T-helper 22 cell (primary cell): Measurements from ENCODE around the gene FAM135A.
"Not testable (repeated sequence)": the region's sequence is repeated elsewhere in the genome, so short reads cannot be mapped to it uniquely, and the experiment has no call there.

Experiments used
- DNase-seq: peaks from one replicate; pipeline ENCODE4 v3.0.0-alpha.2; 2020; ENCODE audit warnings: low read depth

The FAM135A gene

DNA sequence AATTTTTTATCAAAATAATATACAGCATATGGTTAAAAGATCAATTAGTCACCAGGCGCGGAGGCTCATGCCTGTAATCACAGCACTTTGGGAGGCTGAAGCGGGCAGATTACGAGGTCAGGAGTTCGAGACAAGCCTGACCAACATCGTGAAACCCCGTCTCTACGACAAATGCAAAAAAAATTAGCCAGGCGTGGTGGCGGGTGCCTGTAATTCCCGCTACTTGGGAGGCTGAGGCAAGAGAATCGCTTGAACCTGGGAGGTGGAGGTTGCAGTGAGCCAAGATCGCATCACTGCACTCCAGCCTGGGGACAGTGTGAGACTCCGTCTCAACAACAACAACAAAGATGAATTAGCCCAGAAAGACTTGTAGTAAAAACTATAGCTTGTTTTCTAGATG lies 46.4 kb downstream of the FAM135A start:
- not testable (repeated sequence) for DNase-seq

DNA sequence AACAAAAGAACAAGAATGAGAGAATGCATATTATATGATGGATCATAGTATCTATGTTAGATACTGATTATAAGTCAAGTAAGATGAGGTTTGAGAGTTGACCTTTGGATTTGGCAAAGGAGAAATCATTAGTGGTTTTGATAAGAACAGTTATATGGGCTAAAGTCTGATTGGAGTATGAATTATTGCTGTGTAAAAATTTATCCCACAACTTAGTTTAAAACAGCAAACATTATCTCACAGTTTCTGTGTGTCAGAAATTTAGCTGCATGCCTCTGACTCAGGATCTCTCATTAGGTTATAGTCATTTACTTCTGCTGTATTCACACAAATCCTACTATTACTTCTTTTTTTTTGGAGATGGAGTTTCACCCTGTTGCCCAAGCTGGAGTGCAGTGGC lies 56.7 kb downstream of the FAM135A start:
- DNase-seq = no peak

DNA sequence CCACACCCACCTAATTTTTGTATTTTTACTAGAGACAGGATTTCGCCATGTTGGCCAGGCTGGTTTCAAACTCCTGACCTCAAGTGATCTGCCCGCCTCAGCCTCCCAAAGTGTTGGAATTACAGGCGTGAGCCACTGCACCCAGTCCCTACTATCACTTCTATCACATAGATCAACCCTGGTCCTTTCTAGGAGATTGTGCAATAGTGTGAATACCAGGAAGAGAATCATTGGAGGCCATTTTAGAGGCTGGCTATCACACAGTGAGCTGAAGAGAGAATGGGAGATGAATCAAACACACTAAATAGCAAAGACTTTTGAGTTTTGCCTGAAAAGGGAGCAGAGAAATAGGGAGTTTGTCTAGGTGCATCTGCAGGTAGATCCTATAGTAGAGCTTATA lies 57.2 kb downstream of the FAM135A start:
- not testable (repeated sequence) for DNase-seq

DNA sequence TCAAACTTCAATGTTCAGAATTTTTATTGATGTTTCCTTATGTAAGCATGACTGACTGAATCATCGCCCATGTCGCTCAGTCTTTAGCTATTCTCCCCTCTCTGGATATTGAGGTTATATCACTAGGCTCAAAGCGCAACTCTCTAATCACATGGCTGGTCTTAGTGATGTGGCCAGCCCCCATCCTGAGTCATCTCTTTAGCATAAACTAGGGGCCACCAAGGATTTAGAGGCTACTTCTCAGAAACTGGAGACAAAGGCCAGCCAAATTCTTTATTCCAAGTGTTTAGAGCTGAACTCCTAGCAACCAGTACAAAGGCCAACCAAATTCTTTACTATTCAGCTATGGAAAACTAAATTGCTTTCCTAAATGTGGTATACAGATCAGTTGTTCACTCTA lies 61.4 kb downstream of the FAM135A start:
- DNase-seq = no peak

DNA sequence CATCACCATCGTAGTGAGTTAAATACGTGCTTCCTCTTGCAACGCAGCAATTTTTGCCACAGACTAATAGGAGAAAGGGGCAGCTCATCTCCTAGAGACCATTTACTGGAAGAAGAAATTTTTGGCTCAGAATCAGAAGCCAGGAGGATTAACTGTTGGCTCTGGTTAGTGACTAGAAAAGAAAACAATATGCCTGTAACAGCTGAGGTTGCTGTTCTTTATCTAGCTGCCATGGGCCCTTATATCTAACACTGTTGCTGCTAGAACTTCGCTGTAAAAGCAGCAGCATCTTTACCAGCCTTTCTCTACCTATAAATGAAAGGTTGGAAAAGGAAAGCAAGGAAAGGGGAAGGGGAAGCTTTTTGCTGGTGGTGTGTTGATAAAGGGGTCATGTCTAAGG lies 65.9 kb downstream of the FAM135A start:
- no peak for DNase-seq

DNA sequence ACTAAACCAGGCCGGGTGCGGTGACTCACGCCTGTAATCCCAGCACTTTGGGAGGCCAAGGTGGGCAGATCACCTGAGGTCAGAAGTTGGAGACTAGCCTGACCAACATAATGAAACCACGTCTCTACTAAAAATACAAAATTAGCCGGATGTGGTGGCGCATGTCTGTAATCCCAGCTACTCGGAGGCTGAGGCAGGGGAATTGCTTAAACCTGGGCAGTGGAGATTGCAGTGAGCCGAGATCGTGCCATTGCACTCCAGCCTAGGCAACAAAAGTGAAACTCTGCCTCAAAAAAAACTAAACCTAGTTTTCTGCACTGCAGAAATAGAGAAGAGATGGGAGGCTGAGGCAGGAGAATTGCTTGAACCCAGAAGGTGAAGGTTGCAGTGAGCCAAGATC lies 73.3 kb downstream of the FAM135A start:
- not testable (repeated sequence) for DNase-seq

DNA sequence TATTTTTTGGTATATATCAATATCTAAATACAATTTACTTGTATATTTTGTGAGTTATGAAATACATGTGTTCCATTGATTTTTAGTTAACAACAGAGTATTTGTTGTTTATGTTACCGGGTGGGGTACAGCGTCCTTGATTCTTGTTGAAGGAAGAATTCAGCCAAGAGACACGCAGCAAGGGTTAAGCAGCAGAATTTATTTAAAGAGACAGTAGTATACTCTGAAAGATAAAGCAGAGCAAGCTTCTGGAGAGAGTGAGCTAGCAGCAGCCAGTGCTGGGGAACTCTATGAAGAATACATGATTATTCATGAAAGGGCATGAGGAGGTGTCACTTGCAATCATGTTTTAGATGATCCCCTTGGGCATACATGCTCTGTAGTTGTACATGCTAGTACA lies 76.1 kb downstream of the FAM135A start:
- DNase-seq = no peak

DNA sequence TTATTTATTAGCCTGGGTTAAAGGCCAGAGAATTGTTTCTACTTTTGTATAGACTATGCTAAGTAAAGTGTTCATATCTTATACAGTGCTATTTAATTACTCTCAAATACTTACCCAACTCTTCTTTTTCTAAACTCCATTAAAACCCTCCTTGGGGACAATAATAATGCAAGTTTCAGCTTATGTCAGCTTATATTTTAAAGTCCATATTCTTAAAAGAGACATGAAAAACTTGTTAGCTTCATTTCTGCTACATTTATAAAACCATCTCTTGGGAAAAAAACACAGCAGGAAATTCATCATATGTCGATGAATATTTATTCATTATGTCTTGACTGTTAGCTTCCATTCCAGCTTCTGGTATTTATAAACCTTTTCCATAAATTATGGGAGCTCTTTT lies 81.5 kb downstream of the FAM135A start:
- no peak for DNase-seq

DNA sequence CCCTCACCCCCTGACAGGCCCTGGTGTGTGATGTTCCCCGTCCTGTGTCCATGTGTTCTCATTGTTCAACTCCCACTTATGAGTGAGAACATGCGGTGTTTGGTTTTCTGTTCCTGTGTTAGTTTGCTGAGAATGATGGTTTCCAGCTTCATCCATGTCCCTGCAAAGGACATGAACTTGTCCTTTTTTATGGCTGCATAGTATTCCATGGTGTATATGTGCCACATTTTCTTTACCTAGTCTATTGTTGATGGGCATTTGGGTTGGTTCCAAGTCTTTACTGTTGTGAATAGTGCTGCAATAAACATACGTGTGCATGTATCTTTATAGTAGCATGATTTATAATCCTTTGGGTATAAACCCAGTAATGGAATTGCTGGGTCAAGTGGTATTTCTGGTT lies 82.5 kb downstream of the FAM135A start:
- DNase-seq = not testable (repeated sequence)

DNA sequence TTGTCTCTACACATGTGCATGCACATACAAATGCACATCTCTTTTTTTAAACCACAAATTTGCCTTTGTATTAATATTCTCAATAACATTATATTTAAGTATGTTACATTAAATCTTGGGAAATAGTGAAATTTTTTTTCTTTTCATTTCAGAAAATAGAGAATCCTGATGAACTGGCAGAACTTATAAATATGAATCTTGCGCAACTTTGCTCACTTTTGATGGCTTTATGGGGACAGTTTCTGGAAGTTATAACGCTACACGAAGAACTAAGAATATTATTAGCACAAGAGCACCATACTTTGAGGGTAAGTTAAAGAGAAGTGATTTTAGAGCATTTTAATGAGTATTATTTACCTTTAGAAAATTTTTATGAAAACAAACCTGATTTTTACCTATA lies 89.2 kb downstream of the FAM135A start:
- DNase-seq = no peak

DNA sequence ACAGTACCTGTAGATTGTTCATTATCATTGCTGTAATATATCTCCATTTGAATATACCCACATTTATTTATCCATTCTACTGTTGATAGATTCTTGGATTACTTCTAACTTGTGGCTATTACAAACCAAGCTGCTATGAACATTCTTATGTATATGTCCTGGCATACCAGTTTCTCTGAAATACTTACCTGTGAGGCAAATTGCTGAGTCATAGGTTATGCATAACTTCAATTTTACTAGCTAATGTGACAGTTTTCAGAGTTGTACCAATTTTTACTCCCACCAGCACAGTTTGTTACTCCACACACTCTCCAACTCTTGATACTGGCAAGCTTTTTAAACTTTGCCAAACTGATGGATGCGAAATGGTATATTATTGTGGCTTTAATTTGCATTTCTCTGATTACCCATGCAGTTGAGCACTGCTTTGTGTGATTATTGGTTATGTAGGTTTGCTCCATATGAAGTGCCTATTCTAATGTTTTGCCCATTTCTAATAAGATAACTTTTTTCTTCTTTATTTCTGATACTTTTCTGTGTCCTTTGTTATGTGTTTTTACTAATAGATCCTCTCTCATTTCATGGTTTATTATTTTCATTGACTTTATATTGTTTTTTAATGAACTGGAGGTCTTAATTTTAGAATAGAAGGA lies 90.6 kb downstream of the FAM135A start:
- DNase-seq = no peak

DNA sequence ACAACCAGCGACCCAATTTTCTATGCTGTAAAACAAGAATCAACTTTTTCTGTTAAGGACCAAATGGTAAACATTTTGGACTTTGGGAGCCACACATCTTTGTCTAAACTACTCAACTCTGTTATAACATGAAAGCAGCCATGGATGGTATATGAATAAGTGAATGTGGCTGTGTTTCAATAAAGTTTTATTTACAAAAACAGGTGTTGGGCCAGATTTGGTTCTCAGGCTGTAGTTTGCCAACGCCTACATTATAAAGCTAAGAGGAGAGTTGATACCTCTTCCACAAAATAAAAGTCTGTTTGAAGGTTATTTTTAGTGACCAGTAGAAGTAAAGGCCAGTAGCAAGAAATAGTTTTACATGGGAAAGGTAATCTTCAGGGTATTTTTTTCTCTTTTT lies 93.0 kb downstream of the FAM135A start:
- no peak for DNase-seq

DNA sequence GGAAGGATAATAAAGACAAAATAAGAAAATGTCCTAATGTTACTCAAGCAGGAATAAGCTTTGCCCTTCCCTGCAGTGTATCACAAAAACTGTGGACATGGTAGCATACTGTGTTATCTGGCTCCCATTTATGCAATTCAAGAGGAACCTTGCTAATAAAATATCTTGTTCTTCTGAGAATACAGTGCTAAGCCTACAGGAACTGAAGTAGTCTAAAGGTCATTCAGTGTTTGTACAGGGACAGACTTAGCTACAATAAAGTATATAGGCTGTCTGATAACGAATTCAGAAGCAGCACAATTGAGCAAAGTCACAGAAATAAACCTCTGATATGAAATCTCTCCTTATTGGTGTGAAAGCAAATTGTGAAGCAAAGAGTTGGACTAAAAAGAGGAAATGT lies 93.9 kb downstream of the FAM135A start:
- DNase-seq = no peak

DNA sequence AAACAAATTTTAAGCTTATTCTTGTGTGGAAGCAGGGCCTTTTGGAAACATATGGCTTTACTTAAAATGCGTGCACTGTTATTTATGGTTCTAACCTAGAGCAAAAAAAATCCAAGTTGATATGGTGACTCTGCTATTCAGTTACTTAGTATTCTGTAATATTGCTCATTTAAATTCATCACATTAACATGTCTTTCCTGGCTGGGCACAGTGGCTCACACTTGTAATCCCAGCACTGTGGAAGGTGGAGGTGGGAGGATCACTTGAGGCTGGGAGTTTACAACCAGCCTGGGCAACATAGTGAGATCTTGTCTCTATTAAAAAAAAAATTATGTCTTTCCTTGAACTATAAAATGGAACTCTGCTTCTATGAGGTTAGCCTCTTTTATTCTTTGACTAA lies 95.6 kb downstream of the FAM135A start:
- DNase-seq = no peak

DNA sequence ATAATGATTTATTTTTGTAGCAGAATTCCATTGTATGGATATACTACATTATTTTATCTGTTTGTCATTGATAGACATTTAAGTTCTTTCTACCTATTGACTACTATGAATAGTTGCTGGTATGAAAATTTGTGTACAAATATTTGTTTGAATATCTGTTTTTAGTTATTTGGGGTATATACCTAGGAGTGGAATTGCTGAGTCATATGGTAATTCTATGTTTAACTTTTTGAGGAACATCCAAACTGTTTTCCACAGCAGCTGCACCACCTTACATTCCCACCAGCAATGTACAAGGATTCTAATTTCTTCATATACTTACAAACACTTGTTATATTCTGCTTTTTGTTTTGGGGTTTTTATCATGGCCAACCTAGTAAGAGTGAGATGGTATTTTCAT lies 97.3 kb downstream of the FAM135A start:
- DNase-seq = no peak

DNA sequence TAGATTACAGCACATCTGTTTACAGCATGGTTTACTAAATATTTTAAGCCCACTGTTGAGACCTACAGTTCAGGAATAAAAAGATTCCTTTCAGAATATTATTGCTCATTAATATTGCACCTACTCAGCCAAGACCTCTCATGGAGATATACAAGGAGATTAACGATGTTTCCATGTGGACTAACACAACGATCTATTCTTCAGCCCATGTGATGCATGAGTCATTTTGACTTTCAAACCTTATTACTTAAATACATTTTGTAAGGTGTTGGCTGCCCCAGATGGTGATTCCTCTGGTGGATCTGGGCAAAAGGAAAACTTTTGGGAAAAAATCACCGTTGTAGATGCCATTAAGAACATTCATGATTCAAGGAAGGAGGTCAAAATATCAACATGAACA lies 105.4 kb downstream of the FAM135A start:
- no peak for DNase-seq

DNA sequence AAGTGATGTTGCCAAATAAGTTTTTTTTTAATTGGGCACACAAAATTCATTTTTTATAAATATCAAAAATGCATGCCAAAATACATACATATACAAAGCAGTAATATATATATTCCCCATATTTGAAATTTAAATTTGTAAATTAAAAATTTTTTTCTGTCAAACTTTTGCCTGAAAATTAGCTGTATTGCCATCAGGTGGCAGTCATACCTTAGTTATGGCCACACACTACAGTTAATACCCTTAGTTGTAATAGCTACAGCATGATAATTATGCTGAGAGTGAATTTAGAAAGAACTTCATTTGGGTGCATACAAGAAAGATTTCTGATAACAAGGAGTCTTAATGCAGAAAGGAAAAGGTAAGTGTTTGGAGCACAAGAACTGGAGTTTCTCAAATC lies 107.3 kb downstream of the FAM135A start:
- DNase-seq = no peak

DNA sequence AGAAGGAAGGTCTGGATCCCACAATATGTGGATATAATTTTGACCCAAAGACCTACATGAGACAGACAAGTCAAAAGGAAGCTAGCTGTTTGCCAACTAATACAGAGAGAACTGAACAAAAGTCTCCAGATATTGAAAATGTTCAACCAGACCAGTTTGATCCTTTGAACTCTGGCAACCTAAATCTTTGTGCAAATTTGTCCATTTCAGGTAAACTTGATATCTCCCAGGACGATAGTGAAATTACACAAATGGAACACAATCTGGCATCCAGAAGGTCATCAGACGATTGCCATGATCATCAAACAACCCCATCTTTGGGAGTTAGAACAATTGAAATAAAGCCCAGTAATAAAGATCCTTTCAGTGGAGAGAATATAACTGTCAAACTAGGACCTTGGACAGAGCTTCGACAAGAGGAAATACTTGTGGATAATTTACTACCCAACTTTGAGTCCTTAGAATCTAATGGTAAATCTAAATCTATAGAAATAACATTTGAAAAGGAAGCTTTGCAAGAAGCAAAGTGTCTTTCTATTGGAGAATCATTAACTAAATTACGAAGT lies 111.5 kb downstream of the FAM135A start:
- no peak for DNase-seq

DNA sequence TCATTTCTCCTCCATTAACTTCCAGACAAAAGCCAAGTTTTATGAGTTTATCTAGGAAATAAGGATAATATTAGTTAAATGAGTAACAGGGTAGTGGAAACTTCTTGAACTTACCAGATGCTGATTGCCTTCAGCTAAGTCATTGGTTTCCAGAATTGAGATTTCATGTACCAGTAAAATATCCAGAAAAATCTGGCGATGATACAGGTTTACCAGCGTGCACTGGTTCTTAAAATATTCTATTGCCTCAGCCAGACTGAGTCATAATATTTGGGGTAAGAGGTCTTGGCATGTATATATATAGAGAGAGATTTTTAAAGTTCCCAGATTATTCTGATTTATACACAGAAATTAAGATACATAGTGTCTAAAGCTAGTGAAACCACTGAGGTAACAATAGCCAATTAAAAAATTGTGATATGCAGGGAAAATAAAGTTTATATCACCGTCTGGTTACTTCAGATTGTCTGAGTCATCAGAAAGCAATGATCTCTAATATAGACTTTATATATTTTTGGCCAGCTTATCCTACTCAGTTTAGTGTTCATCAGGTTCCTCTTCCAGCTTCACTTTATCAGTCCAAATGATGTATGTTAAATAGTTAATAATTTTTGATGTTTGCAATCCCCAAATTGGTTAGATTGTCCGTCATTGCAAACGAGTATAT lies 113.9 kb downstream of the FAM135A start:
- DNase-seq = no peak

DNA sequence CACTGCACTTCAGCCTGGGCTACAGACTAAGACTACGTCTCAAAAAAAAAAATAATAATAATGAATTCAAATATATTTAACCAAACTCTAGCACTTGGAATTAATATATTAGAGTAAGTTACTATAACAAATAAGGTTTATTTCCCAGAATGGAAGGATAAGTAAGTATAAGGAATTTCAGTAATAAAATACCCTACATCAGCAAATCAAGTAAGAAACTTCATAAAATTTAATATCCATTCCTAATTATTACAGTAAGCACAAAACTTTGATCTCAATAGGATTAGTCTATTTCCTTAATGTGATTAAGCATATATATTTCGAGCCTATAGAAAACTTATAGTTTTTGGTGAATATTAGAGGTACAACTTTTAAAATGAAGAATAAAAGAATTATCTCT lies 116.7 kb downstream of the FAM135A start:
- DNase-seq = no peak

DNA sequence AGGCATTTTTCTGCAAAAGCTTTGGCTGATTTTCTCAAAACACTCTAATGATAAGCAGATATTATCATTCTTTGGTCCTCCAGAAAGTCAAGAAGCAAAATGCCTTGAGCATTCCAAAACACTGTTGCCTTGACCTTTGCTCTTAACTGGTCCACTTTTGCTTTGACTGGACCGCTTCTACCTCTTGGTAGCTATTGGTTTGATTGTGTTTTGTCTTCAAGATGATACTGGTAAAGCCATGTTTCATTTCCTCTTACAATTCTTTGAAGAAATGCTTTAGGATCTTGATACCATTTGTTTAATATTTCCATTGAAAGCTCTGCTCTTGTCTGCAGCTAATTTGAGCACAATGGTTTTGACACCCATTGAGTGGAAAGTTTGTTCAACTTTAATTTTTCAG lies 117.8 kb downstream of the FAM135A start:
- no peak for DNase-seq

DNA sequence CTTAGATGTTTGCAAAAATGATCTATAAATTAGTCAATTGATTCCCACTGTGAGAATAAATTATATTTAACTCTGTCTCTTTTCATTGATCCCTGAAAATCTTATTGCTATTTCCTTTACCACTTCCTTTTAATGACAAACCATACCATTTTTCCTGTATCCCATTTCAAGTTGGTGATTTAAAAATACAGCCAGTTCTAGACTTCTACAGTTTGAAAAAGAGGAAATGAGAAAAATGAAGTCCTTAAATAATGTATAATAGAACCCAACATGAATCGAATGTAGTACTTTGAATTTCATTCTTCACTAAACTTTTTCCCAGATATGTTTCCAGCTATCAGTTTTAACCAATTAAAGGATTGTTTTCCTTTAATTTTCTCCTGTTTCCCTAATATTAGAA lies 124.0 kb downstream of the FAM135A start:
- no peak for DNase-seq

DNA sequence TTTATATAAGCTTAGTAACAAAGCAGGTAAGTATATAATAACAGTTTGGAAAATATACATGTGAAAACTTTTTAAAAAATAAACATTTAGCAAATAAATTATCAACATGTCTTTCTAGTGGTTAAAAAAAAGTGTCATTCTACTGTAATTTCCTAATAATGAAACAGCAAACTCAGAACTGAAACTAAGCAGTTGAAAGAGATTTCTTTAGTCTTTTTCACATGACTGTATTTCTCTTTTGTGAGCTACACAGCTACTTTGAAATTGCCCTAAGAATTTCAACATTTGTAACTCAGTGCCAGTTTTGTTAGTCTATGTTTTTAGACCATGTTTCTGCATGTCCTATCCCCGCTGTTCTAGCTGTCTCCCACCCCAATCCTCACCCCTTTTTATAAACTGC lies 125.1 kb downstream of the FAM135A start:
- DNase-seq = no peak

DNA sequence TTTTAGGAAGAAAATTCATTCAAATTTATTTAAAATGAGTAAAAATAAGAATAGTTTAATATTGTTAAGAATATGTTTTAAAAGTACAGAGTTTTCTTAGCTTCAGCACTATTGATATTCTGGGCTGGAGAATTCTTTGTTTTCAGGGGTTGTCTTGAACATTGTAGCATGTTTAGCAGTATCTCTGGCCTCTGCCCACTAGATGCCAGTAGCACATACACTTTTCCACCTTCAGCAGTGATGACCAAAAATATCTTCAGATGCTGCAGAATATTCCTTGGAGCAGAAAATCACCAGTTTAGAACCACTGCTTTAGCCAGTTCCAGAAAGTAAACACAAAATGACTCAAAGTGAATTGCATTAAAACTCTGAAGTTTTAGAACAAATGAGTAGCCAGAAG lies 134.0 kb downstream of the FAM135A start:
- DNase-seq = no peak
